GM04503 (cell line): ENCODE data around the gene CAMK2G.

Experiments
- DNase-seq: peaks from one replicate; pipeline ENCODE4 v3.0.0-alpha.2; 2012; ENCODE audit warnings: low read depth

Gene CAMK2G

GRCh38 chr10:73863039-73863817 is 11.1 kb downstream of the CAMK2G start:
- DNase-seq, result no peak

GRCh38 chr10:73862011-73862410 is 12.3 kb downstream of the CAMK2G start:
- DNase-seq, result no peak

GRCh38 chr10:73859784-73860491 is 14.4 kb downstream of the CAMK2G start:
- no peak for DNase-seq

DNA sequence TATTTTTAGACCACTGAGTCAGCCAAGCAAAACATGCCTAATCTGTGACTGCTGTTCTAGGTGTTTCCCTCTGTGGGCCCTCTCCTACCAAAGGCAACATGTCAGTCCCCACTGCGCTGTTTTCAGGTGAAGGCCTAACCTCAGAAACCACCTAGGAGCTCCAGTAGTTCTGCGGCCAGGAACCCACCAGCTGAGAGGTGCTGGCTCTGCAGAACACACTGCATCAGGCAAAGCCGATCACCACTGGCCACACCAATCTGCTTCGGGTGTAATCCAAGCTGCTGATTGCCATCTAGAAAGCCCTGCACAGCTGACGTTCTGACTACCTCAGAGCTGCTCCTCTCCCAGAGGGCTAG is 14.9 kb downstream of the CAMK2G start:
- no peak for DNase-seq

- no peak for DNase-seq
These were observed 15.5 kb downstream of the CAMK2G start for GRCh38 chr10:73858750-73859427.

DNA sequence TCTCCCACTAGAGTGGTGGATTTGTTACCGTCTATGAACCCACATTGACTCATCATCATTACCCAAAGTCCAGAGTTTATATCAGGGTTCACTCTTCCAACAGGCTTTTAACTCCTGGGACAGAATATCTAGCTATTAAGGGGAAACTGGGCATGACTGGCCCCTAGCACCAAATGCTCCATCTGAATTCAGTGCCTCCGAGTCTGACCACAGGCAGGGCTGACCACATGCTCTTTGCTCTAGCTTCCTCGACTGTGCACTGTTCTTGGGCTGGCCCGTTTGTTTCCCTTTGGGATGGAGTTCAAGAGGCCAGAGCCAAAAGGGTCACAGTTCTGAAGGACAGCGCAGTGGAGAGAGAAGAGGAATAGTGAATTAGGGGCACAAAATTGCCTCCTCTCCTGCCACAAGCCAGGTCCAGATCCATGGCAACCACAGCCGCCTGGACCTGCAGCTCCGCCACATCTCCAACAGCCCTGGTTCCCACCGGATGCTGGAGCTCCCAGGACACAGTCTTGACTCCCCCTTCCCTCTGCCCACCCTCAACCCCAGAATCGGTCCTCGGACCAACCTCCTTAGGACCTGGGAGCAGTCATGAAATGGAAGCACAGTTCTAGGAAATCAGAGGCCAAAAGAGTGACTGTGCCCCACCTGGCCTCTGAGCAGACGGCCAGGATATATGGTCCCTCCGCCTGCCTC is 16.2 kb downstream of the CAMK2G start:
- no peak for DNase-seq

GRCh38 chr10:73857446-73857845 is 16.9 kb downstream of the CAMK2G start:
- DNase-seq, result no peak

GRCh38 chr10:73856261-73856660 is 18.1 kb downstream of the CAMK2G start:
- no peak for DNase-seq

DNA sequence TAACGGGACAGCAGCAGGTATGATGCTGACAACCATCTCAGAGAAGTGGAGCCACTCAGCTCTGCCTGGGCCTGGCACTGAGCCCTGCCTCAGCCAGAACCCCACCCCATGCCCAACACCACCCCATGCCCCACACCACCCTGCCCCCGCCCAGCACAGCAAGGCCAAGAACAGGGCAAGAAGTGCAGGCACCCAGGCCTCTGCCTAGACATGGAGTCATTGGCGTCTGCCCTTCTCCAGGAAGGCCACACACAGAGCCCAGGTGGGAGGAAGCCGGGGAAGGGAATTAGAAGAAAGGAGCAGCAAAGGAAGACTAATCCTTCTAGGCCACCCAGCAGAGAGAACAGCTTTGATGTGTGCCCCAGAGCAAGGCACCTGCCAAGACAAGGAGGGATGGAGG is 18.9 kb downstream of the CAMK2G start:
- no peak for DNase-seq

GRCh38 chr10:73854310-73854709 is 20.0 kb downstream of the CAMK2G start:
- no peak for DNase-seq

DNA sequence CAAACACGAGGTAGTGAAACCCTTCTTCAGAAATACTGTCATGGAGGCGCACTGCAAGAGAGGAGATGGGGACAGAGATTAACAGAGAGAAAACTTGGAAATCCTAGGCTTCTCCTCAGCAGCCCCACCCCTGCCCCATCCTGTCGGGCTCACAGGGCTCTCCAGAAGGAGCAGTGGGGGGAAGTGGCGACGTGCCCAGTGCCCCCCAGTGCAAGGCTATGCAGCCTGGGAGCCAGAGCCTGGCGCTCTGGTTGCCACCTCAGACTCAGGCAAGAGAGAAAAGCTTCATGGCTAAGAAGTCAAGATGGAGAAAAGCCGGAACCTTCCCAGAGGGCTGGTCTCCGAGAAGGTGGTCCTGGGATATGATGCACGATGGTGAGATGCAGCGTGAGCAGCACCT is 21.2 kb downstream of the CAMK2G start:
- no peak for DNase-seq

DNA sequence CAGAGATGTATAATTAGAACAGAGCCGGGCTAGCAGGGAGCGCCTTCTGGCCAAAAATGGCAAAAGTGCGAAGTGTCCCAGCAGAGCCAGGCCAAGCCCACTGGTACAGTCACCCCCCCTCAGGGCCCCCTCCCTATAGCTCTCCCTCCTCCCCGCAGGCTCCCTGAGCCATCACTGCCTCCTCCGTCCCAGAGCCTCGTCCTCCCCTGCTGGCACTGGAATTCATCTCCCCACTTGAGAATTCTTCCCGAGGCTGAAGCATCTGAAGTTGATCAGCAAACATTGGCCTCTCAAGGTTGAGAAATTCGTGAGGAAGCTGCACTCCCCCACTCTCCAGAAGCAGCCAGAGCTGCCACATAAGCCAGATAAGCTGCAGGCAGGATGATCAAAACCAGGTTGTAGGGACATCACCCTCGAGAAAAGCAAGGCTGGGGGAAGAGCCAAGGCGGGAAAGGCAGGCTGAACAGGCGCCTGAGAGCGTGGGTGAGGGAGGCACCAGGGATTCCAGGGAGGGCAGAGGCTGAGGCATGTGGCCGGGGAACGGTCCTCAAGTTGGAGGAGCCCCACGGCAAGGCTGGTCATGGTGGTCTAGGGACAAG is 23.4 kb downstream of the CAMK2G start:
- DNase-seq, result peak; percentile 95

GRCh38 chr10:73850211-73850610 is 24.1 kb downstream of the CAMK2G start:
- no peak for DNase-seq

GRCh38 chr10:73848821-73849489 is 25.4 kb downstream of the CAMK2G start:
- no peak for DNase-seq

DNA sequence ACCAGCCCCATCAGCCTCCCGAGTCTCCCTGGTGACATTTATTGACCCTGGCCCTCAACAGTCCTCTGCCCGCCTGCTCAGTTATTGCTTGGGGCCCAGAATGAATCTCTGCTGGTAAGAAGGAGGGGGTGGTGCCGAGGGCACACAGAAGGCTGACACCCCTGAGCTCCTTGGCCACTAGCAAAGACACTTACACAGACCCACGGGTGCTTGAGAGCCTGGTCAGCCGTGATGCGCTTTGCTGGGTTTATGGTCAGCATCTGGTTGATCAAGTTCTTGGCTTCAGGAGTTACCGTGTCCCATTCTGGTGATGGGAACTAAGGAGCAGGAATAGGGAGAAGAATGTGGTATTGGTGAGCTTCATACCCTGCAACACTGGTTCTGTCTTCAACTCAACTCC is 27.3 kb downstream of the CAMK2G start:
- no peak for DNase-seq

- DNase-seq, result no peak
These were observed 31.1 kb downstream of the CAMK2G start for GRCh38 chr10:73843261-73843660.

GRCh38 chr10:73842349-73842748 is 32.0 kb downstream of the CAMK2G start:
- no peak for DNase-seq

DNA sequence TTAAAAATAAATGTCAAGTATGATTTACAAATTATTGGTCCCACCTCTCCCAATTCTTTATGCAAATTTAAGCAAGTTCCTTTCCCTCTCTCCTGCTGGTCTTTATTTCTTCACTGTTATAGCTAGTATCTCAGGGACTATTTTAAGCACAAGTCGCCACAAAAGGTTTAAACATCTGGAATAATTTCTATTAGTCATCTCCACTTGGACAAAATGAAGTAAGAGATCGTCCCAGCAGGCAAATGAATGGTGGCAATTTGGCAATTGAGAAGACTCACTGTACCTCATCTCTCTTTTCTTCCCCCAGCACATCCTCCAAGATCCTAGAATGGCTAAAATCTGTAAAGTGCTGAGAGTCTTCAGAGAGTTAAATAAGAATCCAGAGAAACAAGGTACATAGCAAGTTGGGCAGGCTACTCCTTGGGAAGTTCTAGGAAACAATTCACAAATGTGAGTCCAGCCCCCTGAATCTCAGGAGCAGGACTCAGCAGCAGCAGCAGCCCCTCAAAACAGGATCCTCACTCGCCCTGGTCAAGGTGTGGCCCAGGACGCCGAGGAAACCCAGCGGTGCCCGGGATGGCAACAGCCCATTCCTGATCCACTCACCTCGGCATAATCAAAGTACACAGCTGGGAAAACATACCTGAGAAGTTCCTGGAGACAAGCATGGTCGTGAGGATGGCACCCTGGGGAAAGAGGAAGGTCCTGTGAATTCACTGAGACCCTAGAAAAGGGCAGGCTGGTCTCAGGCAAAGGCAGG is 32.6 kb downstream of the CAMK2G start:
- DNase-seq, result no peak

- no peak for DNase-seq
These were observed 33.3 kb downstream of the CAMK2G start for GRCh38 chr10:73841061-73841421.

DNA sequence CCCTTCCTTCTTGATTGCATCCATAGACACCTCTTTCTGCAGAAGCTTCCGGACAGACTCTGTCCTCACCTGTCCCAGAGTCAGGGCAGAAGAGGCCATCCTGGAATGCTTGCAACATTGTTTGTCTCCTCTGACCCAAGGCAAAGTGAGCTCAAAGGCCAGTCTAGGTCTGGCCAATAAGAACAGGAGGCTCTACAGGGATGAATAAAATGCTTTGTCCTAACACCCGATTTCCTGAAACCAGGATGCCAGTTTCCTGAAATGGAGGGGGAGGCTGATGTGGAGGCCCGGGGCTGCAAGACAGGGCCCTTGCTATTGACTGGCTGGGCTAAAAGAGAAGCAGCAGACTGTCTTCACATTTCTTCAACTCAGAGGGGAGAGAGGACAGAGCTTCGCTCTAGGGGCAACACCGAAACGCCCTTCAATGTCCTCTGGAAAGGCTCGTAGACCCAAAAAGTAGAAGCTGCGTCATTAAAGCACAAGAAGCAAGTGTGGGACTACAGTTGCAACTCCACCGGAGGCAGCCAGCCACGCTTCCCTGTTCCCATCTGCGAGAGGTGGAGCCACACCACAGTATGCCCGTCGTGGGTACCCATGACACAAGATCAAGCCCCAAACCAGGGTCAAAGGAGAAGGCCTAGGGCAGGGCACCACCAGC is 33.8 kb downstream of the CAMK2G start:
- DNase-seq, result no peak

- no peak for DNase-seq
These were observed 34.3 kb downstream of the CAMK2G start for GRCh38 chr10:73840056-73840402.
